Fibroblast of lung (primary cell): ENCODE results near the gene WWC2. TPM values are rescaled to one million over a fixed set of nuclear protein-coding genes. Genes with fewer than 3 reads are reported as not detected.

Experiments
- DNase-seq, 2 donors: peaks; one replicate each; pipeline versions ENCODE4 v3.0.0 to v3.0.0-alpha.2; 2010; ENCODE audit warnings: low read depth in 2 of 2
- H2AFZ ChIP-seq: 2 replicates; pipeline ENCODE4 v1.5.1; 2012; ENCODE audit warnings: low read length, control low read depth, inconsistent platforms
- H3K27ac ChIP-seq: 2 replicates; pipeline ENCODE4 v1.5.1; 2011; ENCODE audit warnings: low read length, control low read depth; ENCODE audit not compliant: insufficient read depth
- H3K27me3 ChIP-seq: 2 replicates; pipeline ENCODE4 v1.5.1; 2011; ENCODE audit warnings: mild to moderate bottlenecking, low read length; ENCODE audit not compliant: control insufficient read depth, insufficient read depth
- H3K36me3 ChIP-seq: 2 replicates; pipeline ENCODE4 v1.5.1; 2011; ENCODE audit warnings: low read length; ENCODE audit not compliant: control insufficient read depth, insufficient read depth
- H3K4me1 ChIP-seq: 2 replicates; pipeline ENCODE4 v1.5.1; 2011; ENCODE audit warnings: low read length; ENCODE audit not compliant: control insufficient read depth, insufficient read depth; ENCODE audit errors: extremely low read depth
- H3K4me2 ChIP-seq: 2 replicates; pipeline ENCODE4 v1.5.1; 2011; ENCODE audit warnings: low read length, control low read depth; ENCODE audit not compliant: insufficient read depth; ENCODE audit errors: extremely low read depth
- H3K4me3 ChIP-seq, 4 experiments: fragments of 200-600 bp in 1 of 4; sonication (generic) in 1 of 4; replicated peaks in 1 of 4; 2 replicates each; pipeline ENCODE4 v1.5.1; 2011 to 2016; ENCODE audit warnings: low read length in 4 of 4, low read depth in 3 of 4, mild to moderate bottlenecking in 3 of 4, control low read depth in 2 of 4, inconsistent platforms in 1 of 4, mixed read lengths in 1 of 4; ENCODE audit not compliant: insufficient read depth in 1 of 4; ENCODE audit errors: control extremely low read depth in 1 of 4
- H3K79me2 ChIP-seq: 2 replicates; pipeline ENCODE4 v1.5.1; 2012; ENCODE audit warnings: mild to moderate bottlenecking, low read length, inconsistent platforms; ENCODE audit not compliant: control insufficient read depth, insufficient read depth
- H3K9ac ChIP-seq: 2 replicates; pipeline ENCODE4 v1.5.1; 2011; ENCODE audit warnings: mild to moderate bottlenecking, low read length, control low read depth; ENCODE audit not compliant: insufficient read depth
- H3K9me3 ChIP-seq: 2 replicates; pipeline ENCODE4 v1.5.1; 2012; ENCODE audit warnings: low read depth, low read length; ENCODE audit not compliant: control insufficient read depth, insufficient read depth
- H4K20me1 ChIP-seq: 2 replicates; pipeline ENCODE4 v1.5.1; 2011; ENCODE audit warnings: low read length; ENCODE audit not compliant: control insufficient read depth, insufficient read depth; ENCODE audit errors: extremely low read depth
- EZH2 ChIP-seq: IDR thresholded peaks from 2 replicates; pipeline ENCODE4 v1.5.1; 2012; ENCODE audit warnings: low read length, control low read depth, mild to moderate bottlenecking; ENCODE audit errors: missing control alignments
- polyA plus RNA-seq, 2 donors: library from polyadenylated mRNA; depleted of rRNA in 1 of 2; stranded (reverse) in 1 of 2; unstranded in 1 of 2; fragments of >200 nt; gene quantifications; 2 replicates each; pipeline ENCODE4 v1.2.1, GENCODE V29; 2011 to 2012; ENCODE audit warnings: missing spikeins in 1 of 2
- total RNA-seq: library from RNA; depleted of rRNA; stranded (reverse); fragments of >200 nt; gene quantifications from 2 replicates; pipeline ENCODE4 v1.2.1, GENCODE V29; 2014
- TF ChIP-seq, protein P1 (sequence below), 2 donors: IDR thresholded peaks in 1 of 2; conservative IDR thresholded peaks in 1 of 2; 1 replicate in 1 of 2; 2 replicates in 1 of 2; pipeline ENCODE4 v1.5.1; 2011 to 2012; ENCODE audit warnings: low read length in 2 of 2, control low read depth in 1 of 2, inconsistent platforms in 1 of 2, low read depth in 1 of 2, mild to moderate bottlenecking in 1 of 2

Gene WWC2
- total and polyA plus RNA-seq, 2 donors (not counting 1 experiment from before 2014, with no cell fraction given), result 31.6 to 34.0 TPM

DNA sequence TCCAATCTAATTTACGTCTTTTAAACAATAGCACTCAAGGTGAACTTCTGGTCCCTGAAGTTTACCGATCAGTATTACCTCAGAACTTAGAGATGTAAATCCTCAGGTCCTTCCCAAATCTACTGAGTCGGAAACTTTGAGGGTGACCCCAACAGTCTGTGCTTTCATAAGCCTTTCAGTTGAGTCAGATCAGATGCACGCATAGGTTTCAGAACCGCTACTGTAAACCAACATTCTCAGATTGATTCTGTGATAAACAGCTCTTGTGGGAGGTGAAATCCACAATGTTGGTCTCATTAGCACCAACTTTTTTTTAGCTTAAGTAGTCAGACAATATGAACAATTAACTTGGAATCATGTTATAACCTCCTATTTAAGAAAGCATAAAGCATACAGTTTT, 86.0 kb downstream of the WWC2 start:
- H3K4me2 ChIP-seq, result no peak overlapping the region

DNA sequence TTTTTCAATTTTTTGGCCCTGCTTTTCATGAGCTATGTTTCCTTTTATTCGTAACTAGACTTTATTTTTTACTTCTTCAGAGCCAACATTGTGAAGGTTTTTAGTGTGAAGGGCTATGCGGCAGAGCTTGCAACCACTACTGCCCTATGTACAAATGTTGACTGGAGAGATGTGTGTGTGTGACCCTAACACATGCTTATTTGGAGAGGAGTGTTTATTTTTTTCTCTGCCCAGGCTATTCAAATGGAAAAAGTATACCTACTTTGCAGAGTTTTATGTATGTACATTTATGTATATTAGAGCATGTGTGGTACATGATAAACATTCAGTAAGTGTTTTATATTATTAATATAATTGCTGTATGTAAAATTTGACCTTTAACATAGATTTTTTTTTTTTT, 86.5 kb downstream of the WWC2 start:
- no peaks in the 10 kb centered on the region for H3K9me3 ChIP-seq
- H2AFZ ChIP-seq, result no peak overlapping the region
- H3K36me3 ChIP-seq, result no peaks in the 10 kb centered on the region
- no peaks in the 10 kb centered on the region for H4K20me1 ChIP-seq
- no peak overlapping the region for H3K4me2 ChIP-seq
- H3K27me3 ChIP-seq, result no peaks in the 10 kb centered on the region
- TF ChIP-seq, protein P1, sequence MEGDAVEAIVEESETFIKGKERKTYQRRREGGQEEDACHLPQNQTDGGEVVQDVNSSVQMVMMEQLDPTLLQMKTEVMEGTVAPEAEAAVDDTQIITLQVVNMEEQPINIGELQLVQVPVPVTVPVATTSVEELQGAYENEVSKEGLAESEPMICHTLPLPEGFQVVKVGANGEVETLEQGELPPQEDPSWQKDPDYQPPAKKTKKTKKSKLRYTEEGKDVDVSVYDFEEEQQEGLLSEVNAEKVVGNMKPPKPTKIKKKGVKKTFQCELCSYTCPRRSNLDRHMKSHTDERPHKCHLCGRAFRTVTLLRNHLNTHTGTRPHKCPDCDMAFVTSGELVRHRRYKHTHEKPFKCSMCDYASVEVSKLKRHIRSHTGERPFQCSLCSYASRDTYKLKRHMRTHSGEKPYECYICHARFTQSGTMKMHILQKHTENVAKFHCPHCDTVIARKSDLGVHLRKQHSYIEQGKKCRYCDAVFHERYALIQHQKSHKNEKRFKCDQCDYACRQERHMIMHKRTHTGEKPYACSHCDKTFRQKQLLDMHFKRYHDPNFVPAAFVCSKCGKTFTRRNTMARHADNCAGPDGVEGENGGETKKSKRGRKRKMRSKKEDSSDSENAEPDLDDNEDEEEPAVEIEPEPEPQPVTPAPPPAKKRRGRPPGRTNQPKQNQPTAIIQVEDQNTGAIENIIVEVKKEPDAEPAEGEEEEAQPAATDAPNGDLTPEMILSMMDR (conservative IDR thresholded peaks at IDR 0.05 in 1 of 2, IDR thresholded peaks at IDR 0.05 in 1 of 2; ENCODE audit: low read depth in 1 of 2, low read length in 2 of 2), result no peak
- no peak for TF ChIP-seq EZH2
- peaks cover 12% of the 10 kb centered on the region for H3K79me2 ChIP-seq
- no peak overlapping the region for H3K4me3 ChIP-seq
- H3K9ac ChIP-seq, result no peak overlapping the region
- no peaks in the 10 kb centered on the region for H3K4me1 ChIP-seq
- peak in 1 of 2 donors; percentile 41 for DNase-seq
- H3K27ac ChIP-seq, result no peak overlapping the region

More for the DNA sequence above, 86.0 kb downstream of the WWC2 start:
- TF ChIP-seq EZH2, result no peak
- TF ChIP-seq, protein P1 (conservative IDR thresholded peaks at IDR 0.05 in 1 of 2, IDR thresholded peaks at IDR 0.05 in 1 of 2; ENCODE audit: low read depth in 1 of 2, low read length in 2 of 2), result no peak
- Histone ChIP-seq H3K9me3 (no peaks in the 10 kb centered on the region), H4K20me1 (no peaks in the 10 kb centered on the region), H3K36me3 (no peaks in the 10 kb centered on the region), H3K4me1 (no peaks in the 10 kb centered on the region), H3K27ac (no peak overlapping the region), H3K79me2 (peaks cover 15% of the 10 kb centered on the region), H3K27me3 (no peaks in the 10 kb centered on the region), H2AFZ (no peak overlapping the region), H3K4me3 (no peak overlapping the region), H3K9ac (no peak overlapping the region)
- DNase-seq, result peak in 1 of 2 donors; percentile 97

DNA sequence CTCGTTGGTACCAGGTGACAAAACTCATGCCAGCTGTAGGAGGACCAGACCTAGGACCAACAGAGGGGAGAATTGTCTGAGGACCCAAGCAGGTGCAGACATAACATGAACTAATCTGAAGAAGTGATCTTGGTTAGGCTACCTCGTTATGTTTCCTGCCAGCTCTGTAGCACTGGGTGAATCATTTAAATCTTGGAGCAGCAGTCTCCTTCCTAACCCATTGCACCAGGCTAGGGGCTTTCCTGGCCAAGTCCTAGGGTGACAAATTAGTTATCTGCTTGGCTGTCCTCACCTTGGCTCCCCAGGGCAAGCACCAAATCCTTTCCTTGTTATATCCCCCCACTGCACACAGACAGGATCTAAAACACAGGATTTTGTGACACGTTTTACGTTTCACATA, 87.8 kb downstream of the WWC2 start:
- Histone ChIP-seq H3K27ac (no peak overlapping the region), H2AFZ (no peak overlapping the region), H3K36me3 (no peaks in the 10 kb centered on the region), H4K20me1 (no peaks in the 10 kb centered on the region), H3K79me2 (peaks cover 10% of the 10 kb centered on the region), H3K9me3 (no peaks in the 10 kb centered on the region), H3K9ac (no peak overlapping the region), H3K4me2 (no peak overlapping the region), H3K27me3 (no peaks in the 10 kb centered on the region), H3K4me3 (no peak overlapping the region), H3K4me1 (no peaks in the 10 kb centered on the region)
- no peak for TF ChIP-seq EZH2
- TF ChIP-seq, protein P1 (conservative IDR thresholded peaks at IDR 0.05 in 1 of 2, IDR thresholded peaks at IDR 0.05 in 1 of 2; ENCODE audit: low read depth in 1 of 2, low read length in 2 of 2), result no peak
- DNase-seq, result peak in 1 of 2 donors; percentile 38
